NCI-H128 (cell line): ENCODE results near the gene HSPA1A.
"Not testable (repeated sequence)": the region's sequence is repeated elsewhere in the genome, so short reads cannot be mapped to it uniquely, and the experiment has no call there.

Experiments
- DNase-seq: peaks from one replicate; lab custom pipeline; 2025; ENCODE audit not compliant: unreplicated experiment; lab: John Stamatoyannopoulos, UW

Gene HSPA1A

DNA sequence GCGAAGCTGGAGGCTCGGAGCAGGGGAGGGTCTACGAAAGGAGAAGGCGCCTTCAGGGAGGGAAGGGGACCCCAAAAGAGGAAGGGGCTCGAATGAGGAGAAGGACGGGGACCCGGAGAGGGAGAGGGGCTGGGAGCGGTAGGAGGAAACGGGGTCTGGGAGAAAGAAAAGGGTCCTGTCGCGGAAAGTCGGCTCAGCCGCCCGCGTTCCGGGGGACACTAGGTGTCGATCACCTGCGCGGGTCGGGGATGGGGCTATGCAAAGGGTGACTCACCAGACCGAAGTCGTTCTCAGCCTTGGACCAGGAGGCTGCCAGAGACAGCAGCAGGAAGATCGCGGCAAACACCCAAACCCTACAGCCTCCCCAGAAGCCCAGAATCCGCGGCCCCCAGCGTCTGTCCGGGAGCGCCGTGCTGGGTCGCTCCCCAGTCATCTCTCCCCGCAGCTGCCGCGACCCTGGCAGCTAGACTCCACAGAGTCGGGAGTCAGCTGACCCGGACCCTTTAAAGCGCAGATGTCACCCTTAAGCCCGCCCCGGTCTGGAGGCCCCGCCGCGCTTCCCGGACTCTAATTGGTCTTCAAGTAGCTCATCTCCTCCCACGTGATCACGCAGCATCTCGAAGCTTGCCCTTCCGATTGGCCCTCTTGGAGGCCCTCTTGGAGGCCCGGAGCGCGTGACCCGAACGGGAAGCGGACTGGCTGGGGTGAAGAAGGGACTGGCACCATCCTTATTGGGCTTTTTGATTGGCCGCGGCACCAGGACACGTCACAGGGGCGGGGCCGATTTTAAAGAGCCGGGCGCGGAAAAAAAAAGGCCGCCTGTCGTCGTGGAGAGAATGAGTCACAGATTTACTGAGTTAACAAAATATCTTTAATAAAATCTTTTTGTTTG, 47.2 kb downstream of the HSPA1A start, which contains the start of gene NEU1:
NEU1 (minus strand) TSS at position 478 of the 892 bp plus-strand sequence; CDS start at position 433, 45 bp downstream.
- DNase-seq: peak; percentile 99

DNA sequence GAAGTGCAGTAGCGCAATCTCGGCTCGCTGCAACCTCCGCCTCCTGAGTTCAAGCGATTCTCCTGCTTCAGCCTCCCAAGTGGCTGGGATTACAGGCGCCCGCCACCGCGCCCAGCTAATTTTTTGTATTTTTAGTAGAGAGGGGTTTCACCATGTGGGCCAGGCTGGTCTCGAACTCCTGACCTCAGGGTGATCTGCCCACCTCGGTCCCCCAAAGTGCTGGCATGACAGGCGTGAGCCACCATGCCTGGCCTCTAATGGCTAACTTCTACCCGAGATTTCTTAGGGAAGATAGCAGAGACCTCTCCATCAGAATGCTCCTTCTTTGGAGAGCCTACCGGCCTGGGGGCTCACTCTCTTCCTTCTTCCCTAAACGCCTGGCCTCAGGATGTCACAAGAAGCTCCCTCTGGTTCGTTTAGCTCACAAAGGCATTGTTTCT, 48.8 kb downstream of the HSPA1A start:
- not testable (repeated sequence) for DNase-seq

DNA sequence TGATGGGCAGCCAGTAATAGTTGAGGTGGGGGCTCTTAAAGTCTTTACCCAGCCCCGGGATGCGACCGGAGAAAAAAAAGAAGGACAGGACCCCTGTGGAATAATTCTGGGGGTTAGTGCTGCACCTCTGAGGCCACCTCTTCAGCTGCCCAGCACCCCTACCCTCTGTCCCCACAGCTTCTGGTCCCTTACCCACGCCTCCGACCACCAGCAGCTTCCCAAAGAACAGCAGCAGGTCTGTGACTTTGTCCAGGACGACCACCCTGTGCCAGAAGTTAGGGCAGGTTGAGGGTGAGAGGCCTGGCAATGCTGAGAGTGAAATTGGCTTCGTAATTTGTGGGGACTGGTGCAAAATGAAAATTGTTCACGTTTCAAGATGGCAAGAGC, 49.5 kb downstream of the HSPA1A start:
- DNase-seq: no peak

DNA sequence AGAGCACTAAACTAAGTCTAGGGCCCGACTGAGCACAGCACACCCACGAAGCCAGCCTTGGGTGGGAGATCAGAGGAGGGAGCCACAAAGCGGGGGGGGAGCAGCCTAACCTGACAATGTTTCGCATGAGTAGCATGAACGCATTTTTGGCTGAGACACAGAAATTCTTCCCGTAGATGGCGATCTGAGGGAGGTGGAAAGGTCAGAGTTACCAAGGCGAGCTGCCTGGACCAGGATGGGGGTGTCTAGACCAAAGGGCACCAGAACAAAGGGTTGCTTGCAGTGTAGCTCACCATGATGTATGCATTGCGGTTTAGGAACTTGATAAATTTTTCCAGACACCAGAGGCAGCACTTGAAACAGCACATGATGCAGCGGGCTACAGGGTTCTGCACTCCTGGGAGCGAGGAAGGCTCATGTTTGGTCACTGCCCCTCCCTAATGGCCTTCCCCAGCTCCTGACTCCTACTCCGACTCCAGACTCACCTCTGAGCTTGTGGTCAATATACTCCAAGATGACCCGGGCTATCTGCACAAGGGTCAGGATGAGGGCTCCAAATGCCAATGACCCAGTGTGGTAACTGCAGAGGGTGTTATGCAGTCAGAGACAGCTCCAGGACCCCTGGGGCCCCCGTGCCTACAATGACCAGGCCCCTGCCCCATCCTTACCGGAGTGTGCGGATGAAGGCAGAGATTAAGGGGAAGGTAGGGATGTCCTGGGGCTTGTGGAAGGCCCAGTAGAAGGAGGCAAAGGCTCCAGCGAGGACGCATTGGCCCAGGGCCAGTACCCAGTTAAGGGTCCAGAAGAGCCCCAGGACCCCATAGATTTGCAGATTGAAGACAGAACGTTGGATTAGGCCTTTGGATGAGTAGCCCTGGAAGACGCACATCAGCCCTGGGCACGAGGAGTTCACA, 50.1 kb downstream of the HSPA1A start:
- DNase-seq: no peak
